Type B pancreatic cell (in vitro differentiated cells): ENCODE data around the gene RAP1A. TPM values are rescaled to one million over a fixed set of nuclear protein-coding genes. Genes with fewer than 3 reads are reported as not detected.

Experiments used
- DNase-seq: peaks from one replicate; pipeline ENCODE4 v3.0.0; 2021; ENCODE audit warnings: mixed read lengths; ENCODE audit not compliant: unreplicated experiment; ENCODE audit errors: extremely low spot score
- H3K27ac Mint-ChIP-seq: 2 replicates; pipeline ENCODE4 v1.8.0; 2021; ENCODE audit warnings: mild to moderate bottlenecking, mixed read lengths
- H3K27me3 Mint-ChIP-seq: 2 replicates; pipeline ENCODE4 v1.8.0; 2021; ENCODE audit warnings: mixed read lengths
- H3K36me3 Mint-ChIP-seq: 2 replicates; pipeline ENCODE4 v1.8.0; 2021; ENCODE audit warnings: mixed read lengths
- H3K4me1 Mint-ChIP-seq: one replicate; pipeline ENCODE4 v1.8.0; 2021; ENCODE audit warnings: mixed read lengths; ENCODE audit not compliant: unreplicated experiment
- H3K4me3 Mint-ChIP-seq: 2 replicates; pipeline ENCODE4 v1.8.0; 2021; ENCODE audit warnings: mild to moderate bottlenecking, mixed read lengths
- H3K9me3 Mint-ChIP-seq: 2 replicates; pipeline ENCODE4 v1.8.0; 2021; ENCODE audit warnings: mixed read lengths
- total RNA-seq: library from RNA; stranded (reverse); gene quantifications from 2 replicates; pipeline ENCODE4 v1.2.1, GENCODE V29; 2021; ENCODE audit warnings: low replicate concordance
- TF ChIP-seq, protein P1 (sequence below): fragments of 200-600 bp; sonication (generic); conservative IDR thresholded peaks from 2 replicates; pipeline ENCODE4 v1.5.0; 2021; ENCODE audit warnings: antibody characterized with exemption, mild to moderate bottlenecking

Gene RAP1A
- total RNA-seq, 1 donor from 2014 or later: 42.3 TPM

GRCh38 chr1:111622166-111622565, 2.6 kb downstream of the RAP1A start:
- DNase-seq: no peak
- Mint-ChIP-seq H3K4me3 (peak overlapping the region; percentile 71), H3K36me3 (no peaks in the 10 kb centered on the region), H3K27ac (no peak overlapping the region), H3K27me3 (no peaks in the 10 kb centered on the region), H3K9me3 (no peaks in the 10 kb centered on the region), H3K4me1 (peaks cover 39% of the 10 kb centered on the region)
- TF ChIP-seq, protein P1, sequence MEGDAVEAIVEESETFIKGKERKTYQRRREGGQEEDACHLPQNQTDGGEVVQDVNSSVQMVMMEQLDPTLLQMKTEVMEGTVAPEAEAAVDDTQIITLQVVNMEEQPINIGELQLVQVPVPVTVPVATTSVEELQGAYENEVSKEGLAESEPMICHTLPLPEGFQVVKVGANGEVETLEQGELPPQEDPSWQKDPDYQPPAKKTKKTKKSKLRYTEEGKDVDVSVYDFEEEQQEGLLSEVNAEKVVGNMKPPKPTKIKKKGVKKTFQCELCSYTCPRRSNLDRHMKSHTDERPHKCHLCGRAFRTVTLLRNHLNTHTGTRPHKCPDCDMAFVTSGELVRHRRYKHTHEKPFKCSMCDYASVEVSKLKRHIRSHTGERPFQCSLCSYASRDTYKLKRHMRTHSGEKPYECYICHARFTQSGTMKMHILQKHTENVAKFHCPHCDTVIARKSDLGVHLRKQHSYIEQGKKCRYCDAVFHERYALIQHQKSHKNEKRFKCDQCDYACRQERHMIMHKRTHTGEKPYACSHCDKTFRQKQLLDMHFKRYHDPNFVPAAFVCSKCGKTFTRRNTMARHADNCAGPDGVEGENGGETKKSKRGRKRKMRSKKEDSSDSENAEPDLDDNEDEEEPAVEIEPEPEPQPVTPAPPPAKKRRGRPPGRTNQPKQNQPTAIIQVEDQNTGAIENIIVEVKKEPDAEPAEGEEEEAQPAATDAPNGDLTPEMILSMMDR: no peak

DNA sequence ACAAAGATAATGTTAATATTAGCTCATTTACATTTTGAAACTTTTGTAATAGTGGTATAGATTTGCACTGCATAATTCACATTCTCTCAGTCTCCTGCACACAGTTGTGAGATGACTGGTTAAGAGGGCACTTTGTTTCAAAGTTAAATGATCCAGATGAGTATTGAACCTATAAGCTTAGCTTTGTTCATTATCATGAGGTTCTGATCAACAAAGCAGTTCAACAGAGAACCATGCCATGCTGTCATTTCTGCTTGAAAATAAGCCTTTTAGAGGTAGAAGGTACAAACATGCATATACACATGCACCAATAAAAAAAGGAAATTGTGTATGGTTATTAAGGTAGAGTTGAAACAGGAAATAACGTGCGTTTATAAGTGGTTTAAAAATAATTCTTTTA, 4.8 kb downstream of the RAP1A start:
- TF ChIP-seq, protein P1: no peak
- Mint-ChIP-seq H3K4me3 (no peak overlapping the region), H3K4me1 (peaks cover 36% of the 10 kb centered on the region), H3K27me3 (no peaks in the 10 kb centered on the region), H3K36me3 (no peaks in the 10 kb centered on the region), H3K27ac (no peak overlapping the region), H3K9me3 (no peaks in the 10 kb centered on the region)
- DNase-seq: no peak

DNA sequence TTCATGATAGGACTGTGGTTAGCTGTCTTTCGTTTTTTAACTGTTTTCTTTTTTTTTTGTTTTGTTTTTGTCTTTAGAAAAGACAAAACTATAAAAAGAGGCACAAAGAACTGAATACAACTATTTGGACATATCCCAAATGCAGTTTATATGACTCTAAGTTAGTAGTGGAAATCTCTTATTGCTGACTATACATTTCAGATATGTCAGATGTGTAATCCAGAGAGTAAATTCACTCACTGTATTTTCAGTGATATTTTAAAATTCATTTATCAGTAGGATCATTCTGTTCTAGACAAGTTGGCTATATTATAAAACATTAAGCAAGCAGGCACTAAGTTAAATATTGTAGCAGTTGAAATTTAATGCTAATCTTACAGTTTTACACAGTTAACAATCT, 5.7 kb downstream of the RAP1A start:
- Mint-ChIP-seq H3K27ac (no peak overlapping the region), H3K4me3 (no peak overlapping the region), H3K4me1 (peaks cover 36% of the 10 kb centered on the region), H3K9me3 (no peaks in the 10 kb centered on the region), H3K36me3 (no peaks in the 10 kb centered on the region), H3K27me3 (no peaks in the 10 kb centered on the region)
- TF ChIP-seq, protein P1: no peak
- no peak for DNase-seq

GRCh38 chr1:111628153-111628552, 8.6 kb downstream of the RAP1A start:
- DNase-seq: no peak
- Mint-ChIP-seq H3K4me1 (peaks cover 21% of the 10 kb centered on the region), H3K27me3 (no peaks in the 10 kb centered on the region), H3K36me3 (no peaks in the 10 kb centered on the region), H3K9me3 (no peaks in the 10 kb centered on the region), H3K27ac (no peak overlapping the region), H3K4me3 (no peak overlapping the region)
- TF ChIP-seq, protein P1: no peak

DNA sequence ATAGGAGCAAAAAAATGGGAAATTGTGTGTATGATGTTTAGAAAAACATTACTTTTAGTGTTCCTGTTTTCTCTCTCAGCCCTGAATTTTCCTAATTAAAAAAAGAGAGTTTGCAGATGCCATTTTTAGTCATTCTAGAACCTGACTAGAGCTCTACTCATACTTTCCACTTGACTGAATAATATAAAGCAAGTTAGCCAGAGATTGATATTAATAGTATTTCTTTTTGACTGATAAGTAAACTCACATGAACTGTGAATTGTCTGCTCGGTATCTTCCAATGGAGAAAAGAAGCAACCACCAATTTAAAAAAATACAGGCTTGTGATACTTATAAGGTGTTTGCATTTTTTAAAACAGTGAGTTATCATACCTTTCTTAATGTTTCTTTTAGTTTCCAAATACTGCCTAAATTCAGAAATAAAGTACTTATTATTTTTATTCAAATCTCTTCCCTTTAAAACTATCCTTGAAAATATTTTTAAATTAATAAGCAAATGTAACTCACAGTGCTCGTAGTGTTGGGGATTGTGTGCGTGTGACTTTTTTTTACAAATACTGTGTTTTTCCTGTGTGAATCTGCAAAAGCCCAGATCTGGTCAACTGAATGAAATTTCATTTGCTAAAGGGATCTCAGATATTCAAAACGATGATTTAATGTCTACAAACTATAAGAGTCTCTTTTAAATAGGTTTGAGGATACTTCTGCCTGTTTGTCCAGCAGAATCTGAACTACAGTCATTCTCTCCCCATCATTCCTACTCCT, 9.8 kb downstream of the RAP1A start:
- no peak overlapping the region for H3K4me3 Mint-ChIP-seq

More for the DNA sequence above, 9.8 kb downstream of the RAP1A start:
- TF ChIP-seq, protein P1: no peak
- Mint-ChIP-seq H3K27ac (no peak overlapping the region), H3K9me3 (no peaks in the 10 kb centered on the region), H3K4me1 (peaks cover 21% of the 10 kb centered on the region), H3K27me3 (no peaks in the 10 kb centered on the region), H3K36me3 (no peaks in the 10 kb centered on the region)
- DNase-seq: no peak
